Caco-2 (cell line): Measurements from ENCODE around the gene ATP8B4. TPM values are rescaled to one million over a fixed set of nuclear protein-coding genes. Genes with fewer than 3 reads are reported as not detected.
"Not testable (repeated sequence)": the region's sequence is repeated elsewhere in the genome, so short reads cannot be mapped to it uniquely, and the experiment has no call there.

Experiments
- BruUV-seq: library from RNA; stranded (reverse); fragments of 400-500 nt; replicated peaks from 2 replicates; lab custom pipeline; 2021; lab: Mats Ljungman, UMichigan
- CTCF ChIA-PET: fragments of 300-600 bp; sonication (Branson Sonifier 250); formaldehyde crosslinking; loops from one replicate; lab custom pipeline; 2022; ENCODE audit warnings: antibody characterized with exemption; lab: Charles Lee
- POLR2A ChIA-PET: fragments of 300-600 bp; sonication (Branson Sonifier 250); formaldehyde crosslinking; loops from one replicate; lab custom pipeline; 2022; ENCODE audit warnings: antibody characterized with exemption; lab: Charles Lee
- DNase-seq, 2 experiments: peaks; one replicate each; pipeline versions ENCODE4 v3.0.0 to v3.0.0-alpha.2; 2020 to 2022
- H3K27me3 ChIP-seq: replicated peaks from 2 replicates; pipeline ENCODE4 v1.6.0; 2011; ENCODE audit warnings: low read length; ENCODE audit not compliant: control insufficient read depth, insufficient read depth
- H3K36me3 ChIP-seq: 2 replicates; pipeline ENCODE4 v1.5.1; 2011; ENCODE audit warnings: low read length; ENCODE audit not compliant: control insufficient read depth, insufficient read depth
- H3K4me1 ChIP-seq: fragments of 250-450 bp; sonication (Bioruptor Pico); 2 replicates; pipeline ENCODE4 v1.5.1; 2020; ENCODE audit warnings: mild to moderate bottlenecking
- H3K4me3 ChIP-seq: 2 replicates; pipeline ENCODE4 v1.5.1; 2011; ENCODE audit warnings: low read depth, mild to moderate bottlenecking, control low read depth, low read length
- H3K9me3 ChIP-seq: fragments of 250-450 bp; sonication (Bioruptor Pico); 2 replicates; pipeline ENCODE4 v1.5.1; 2020; ENCODE audit warnings: mild to moderate bottlenecking, moderate library complexity
- H3K27ac Mint-ChIP-seq: one replicate; pipeline ENCODE4 v1.8.0; 2022; ENCODE audit warnings: mixed read lengths; ENCODE audit not compliant: unreplicated experiment
- H3K27me3 Mint-ChIP-seq: one replicate; pipeline ENCODE4 v1.8.0; 2022; ENCODE audit warnings: mixed read lengths; ENCODE audit not compliant: insufficient read depth, unreplicated experiment
- H3K36me3 Mint-ChIP-seq: one replicate; pipeline ENCODE4 v1.8.0; 2022; ENCODE audit warnings: mild to moderate bottlenecking, mixed read lengths; ENCODE audit not compliant: insufficient read depth, unreplicated experiment
- H3K4me1 Mint-ChIP-seq: one replicate; pipeline ENCODE4 v1.8.0; 2022; ENCODE audit warnings: low read depth, mixed read lengths; ENCODE audit not compliant: unreplicated experiment
- H3K4me3 Mint-ChIP-seq: one replicate; pipeline ENCODE4 v1.8.0; 2022; ENCODE audit warnings: mild to moderate bottlenecking, moderate library complexity, mixed read lengths; ENCODE audit not compliant: unreplicated experiment
- H3K9me3 Mint-ChIP-seq: one replicate; pipeline ENCODE4 v1.8.0; 2022; ENCODE audit warnings: mixed read lengths; ENCODE audit not compliant: unreplicated experiment
- intact Hi-C: fragments of 100-400 bp; cut with micrococcal nuclease; formaldehyde crosslinking; loops from one replicate; pipeline ENCODE4 v1.10.0; 2022; ENCODE audit not compliant: unreplicated experiment
- total RNA-seq: library from RNA; stranded (reverse); gene quantifications from 2 replicates; pipeline ENCODE4 v1.2.3, GENCODE V29; 2022
- TF ChIP-seq, protein P1 (sequence below), 2 experiments: fragments of 200-600 bp in 1 of 2; IDR thresholded peaks; 1 replicate in 1 of 2; 2 replicates in 1 of 2; pipeline versions ENCODE4 v1.5.1 to v1.8.0; 2011 to 2022; ENCODE audit warnings: antibody characterized with exemption in 1 of 2, control low read depth in 1 of 2, inconsistent platforms in 1 of 2, low read depth in 1 of 2, low read length in 1 of 2, mild to moderate bottlenecking in 1 of 2, moderate library complexity in 1 of 2; ENCODE audit not compliant: insufficient read depth in 1 of 2, severe bottlenecking in 1 of 2, unreplicated experiment in 1 of 2

ATP8B4 gene
- total RNA-seq, 1 experiment from 2014 or later = 0.57 TPM

DNA sequence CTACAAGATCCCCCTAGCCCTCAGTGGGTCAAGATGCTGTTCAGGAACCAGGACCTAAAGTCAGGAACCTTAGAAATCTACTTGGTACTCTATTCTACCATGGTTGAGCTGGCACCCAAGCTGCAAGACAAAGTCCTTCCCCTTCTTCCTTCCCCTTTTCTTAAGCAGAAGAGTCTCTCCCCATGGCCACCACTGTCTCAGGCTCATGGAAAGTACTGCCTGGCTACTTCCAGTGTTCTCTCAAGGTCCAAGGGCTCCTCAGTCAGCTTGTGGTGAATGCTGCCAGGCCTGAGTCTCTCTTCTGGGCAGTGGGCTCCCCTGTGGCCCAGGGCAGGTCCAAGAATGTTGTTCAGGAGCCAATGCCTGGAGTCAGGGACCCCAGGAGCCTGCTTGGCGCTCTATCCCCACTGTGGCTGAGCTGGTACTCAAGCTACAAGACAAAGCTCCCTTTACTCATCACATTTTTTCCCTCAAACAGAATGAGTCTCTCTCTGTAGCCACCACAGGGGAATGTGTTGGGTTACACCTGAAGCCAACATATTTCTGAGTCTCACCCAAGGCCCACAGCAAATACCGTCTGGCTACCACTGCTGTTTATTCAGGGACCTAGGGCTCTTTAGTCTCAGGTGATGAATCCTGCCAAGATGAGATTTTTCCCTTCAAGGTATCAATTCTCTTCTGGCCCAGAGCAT, 44.8 kb upstream of the ATP8B4 start:
- BruUV-seq = no TSS peak
- Histone ChIP-seq H3K36me3 (no peaks in the 10 kb centered on the region), H3K4me3 (no peak overlapping the region), H3K4me1 (peaks cover 49% of the 10 kb centered on the region), H3K27me3 (no peaks in the 10 kb centered on the region), H3K9me3 (peaks cover 26% of the 10 kb centered on the region)
- peak overlapping the region; percentile 46 for H3K27ac Mint-ChIP-seq
- H3K27me3 Mint-ChIP-seq = no peaks in the 10 kb centered on the region
- DNase-seq = no peak
- POLR2A ChIA-PET = no interaction called here
- peaks cover 72% of the 10 kb centered on the region for H3K9me3 Mint-ChIP-seq
- intact Hi-C loops = no loop called here
- peaks cover 45% of the 10 kb centered on the region for H3K4me1 Mint-ChIP-seq
- CTCF ChIA-PET = no interaction called here
- TF ChIP-seq, protein P1, sequence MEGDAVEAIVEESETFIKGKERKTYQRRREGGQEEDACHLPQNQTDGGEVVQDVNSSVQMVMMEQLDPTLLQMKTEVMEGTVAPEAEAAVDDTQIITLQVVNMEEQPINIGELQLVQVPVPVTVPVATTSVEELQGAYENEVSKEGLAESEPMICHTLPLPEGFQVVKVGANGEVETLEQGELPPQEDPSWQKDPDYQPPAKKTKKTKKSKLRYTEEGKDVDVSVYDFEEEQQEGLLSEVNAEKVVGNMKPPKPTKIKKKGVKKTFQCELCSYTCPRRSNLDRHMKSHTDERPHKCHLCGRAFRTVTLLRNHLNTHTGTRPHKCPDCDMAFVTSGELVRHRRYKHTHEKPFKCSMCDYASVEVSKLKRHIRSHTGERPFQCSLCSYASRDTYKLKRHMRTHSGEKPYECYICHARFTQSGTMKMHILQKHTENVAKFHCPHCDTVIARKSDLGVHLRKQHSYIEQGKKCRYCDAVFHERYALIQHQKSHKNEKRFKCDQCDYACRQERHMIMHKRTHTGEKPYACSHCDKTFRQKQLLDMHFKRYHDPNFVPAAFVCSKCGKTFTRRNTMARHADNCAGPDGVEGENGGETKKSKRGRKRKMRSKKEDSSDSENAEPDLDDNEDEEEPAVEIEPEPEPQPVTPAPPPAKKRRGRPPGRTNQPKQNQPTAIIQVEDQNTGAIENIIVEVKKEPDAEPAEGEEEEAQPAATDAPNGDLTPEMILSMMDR (IDR thresholded peaks at IDR 0.05; ENCODE audit: insufficient read depth in 1 of 2, low read depth in 1 of 2, low read length in 1 of 2, severe bottlenecking in 1 of 2, unreplicated experiment in 1 of 2) = no peak
- peaks cover 12% of the 10 kb centered on the region for H3K36me3 Mint-ChIP-seq
- no peak overlapping the region for H3K4me3 Mint-ChIP-seq

DNA sequence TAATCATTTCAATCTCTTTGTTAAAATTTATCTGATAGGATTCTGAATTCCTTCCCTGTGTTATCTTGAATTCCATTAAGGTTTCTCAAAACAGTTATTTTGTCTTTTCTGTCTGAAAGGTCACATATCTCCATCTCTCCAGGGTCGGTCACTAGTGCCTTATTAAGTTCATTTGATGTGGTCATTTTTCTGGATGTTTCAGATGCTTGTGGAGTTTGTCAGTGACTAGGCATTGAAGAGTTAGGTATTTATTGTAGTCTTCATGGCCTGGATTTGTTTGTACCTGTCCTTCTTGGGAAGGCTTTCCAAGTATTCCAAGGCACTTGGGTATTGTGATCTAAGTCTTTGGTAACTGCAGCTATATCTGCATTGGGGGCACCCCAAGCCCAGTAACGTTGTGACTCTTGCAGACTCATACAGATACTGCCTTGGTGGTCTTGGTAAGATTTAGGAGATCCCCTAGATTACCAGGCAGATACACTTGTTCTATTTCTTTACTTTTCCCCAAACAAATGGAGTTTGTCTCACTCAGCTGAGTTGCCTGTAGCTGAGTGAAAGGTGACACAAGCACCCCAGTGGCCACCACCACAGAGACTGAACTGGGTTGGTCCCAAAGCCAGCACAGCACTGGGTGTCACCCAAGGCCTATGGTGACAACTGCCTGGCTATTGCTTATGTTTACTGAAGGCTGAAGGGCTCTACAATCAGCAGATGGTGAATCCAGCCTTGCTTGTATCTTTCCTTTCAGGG, 44.1 kb upstream of the ATP8B4 start:
- peaks cover 72% of the 10 kb centered on the region for H3K9me3 Mint-ChIP-seq

DNA sequence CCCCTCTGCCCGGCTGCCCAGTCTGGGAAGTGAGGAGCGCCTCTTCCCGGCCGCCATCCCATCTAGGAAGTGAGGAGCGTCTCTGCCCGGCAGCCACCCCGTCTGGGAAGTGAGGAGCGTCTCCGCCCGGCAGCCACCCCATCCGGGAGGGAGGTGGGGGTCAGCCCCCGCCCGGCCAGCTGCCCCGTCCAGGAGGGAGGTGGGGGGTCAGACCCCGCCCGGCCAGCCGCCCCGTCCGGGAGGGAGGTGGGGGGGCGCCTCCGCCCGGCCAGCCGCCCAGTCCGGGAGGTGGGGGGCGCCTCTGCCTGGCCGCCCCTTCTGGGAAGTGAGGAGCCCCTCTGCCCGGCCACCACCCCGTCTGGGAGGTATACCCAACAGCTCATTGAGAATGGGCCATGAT, 39.2 kb upstream of the ATP8B4 start:
- H3K4me1 Mint-ChIP-seq, POLR2A ChIA-PET, intact Hi-C loops, H3K36me3 Mint-ChIP-seq, H3K27ac Mint-ChIP-seq, H3K27me3 Mint-ChIP-seq, H3K27me3 ChIP-seq, BruUV-seq, H3K4me1 ChIP-seq, H3K4me3 Mint-ChIP-seq, CTCF ChIA-PET, H3K36me3 ChIP-seq, DNase-seq, H3K4me3 ChIP-seq: not testable (repeated sequence)
- H3K9me3 ChIP-seq = peaks cover 24% of the 10 kb centered on the region
- peaks cover 56% of the 10 kb centered on the region for H3K9me3 Mint-ChIP-seq

More for the DNA sequence above, 44.1 kb upstream of the ATP8B4 start:
- Mint-ChIP-seq H3K27ac (peak overlapping the region; percentile 46), H3K27me3 (no peaks in the 10 kb centered on the region), H3K4me3 (peak overlapping the region; percentile 2), H3K36me3 (peaks cover 12% of the 10 kb centered on the region), H3K4me1 (peaks cover 40% of the 10 kb centered on the region)
- CTCF ChIA-PET = no interaction called here
- POLR2A ChIA-PET = no interaction called here
- TF ChIP-seq, protein P1 (IDR thresholded peaks at IDR 0.05; ENCODE audit: insufficient read depth in 1 of 2, low read depth in 1 of 2, low read length in 1 of 2, severe bottlenecking in 1 of 2, unreplicated experiment in 1 of 2) = no peak
- DNase-seq = peak in 1 of 2 experiments; percentile 29
- H3K27me3 ChIP-seq = no peaks in the 10 kb centered on the region
- no peaks in the 10 kb centered on the region for H3K36me3 ChIP-seq
- BruUV-seq = no TSS peak
- no peak overlapping the region for H3K4me3 ChIP-seq
- intact Hi-C loops = no loop called here
- H3K4me1 ChIP-seq = peaks cover 41% of the 10 kb centered on the region
- peaks cover 26% of the 10 kb centered on the region for H3K9me3 ChIP-seq
